Measurements from ENCODE around the gene APEH. TPM values are rescaled to one million over a fixed set of nuclear protein-coding genes. Genes with fewer than 3 reads are reported as not detected.

Gene APEH
- total and polyA plus RNA-seq, 2 of the 4 experiments (the other 2 are of a cell fraction): 89.2 to 142 TPM

DNA sequence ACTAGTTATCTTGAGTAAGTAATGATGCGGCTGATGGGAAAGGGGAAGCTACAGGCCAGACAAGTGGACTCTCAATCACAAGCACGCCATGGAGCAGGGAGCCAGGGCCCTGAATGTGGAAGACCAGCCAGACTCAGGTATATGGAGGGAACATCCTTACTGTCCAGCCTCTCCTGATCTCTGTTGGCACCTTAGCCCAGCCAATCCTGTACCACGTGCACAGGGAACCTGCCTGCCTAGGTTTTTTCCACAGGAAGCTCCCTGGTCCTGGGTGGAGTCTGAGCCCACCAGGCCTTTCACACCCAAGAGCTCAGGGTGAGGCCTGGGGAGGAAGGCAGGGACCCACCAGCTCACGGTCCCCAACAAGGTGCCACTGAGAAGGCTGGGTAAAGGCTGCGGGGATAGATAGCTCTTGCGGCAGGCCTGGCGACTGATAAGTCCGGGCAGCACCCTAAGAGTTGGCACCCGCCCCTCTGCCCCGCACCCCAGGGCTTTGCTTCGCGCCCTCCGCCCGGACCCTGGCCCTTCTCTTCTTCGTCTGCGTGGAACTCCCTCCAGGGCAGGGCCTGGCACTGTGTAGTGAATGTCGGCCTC, 933 bp upstream of the APEH start:
- H3K9me3 ChIP-seq (ENCODE audit: control insufficient read depth, insufficient read depth, low read length): no peaks in the 10 kb centered on the region
- WGBS, 2 experiments (ENCODE audit: extremely low coverage in 2 of 2, insufficient read length in 1 of 2): 15% methylated on average over 7 of the region's 17 CpGs; no CpG with 5 or more reads in 1 of the 2 experiments
- H2AFZ ChIP-seq (replicated peaks; ENCODE audit: low read length, poor library complexity): peak overlapping the region; percentile 99
- peak overlapping the region; percentile 96 to 97 for H4K8ac ChIP-seq (ENCODE audit: low read depth in 2 of 2, low read length in 2 of 2)
- ChIA-PET CTCF (interaction anchor here (0.8 kb wide), 1 partner anchor 134 kb away, joined by 7 read pairs; no protein-coding TSS in a partner anchor), POLR2A (ENCODE audit: unreplicated experiment) (no interaction called here)
- ATAC-seq (ENCODE audit: low read depth) (no peak), DNase-seq (no peak)
- H3K18ac ChIP-seq (ENCODE audit: low read depth, low read length): no peak overlapping the region; the same call in 1 of the 2 replicates
- H2BK5ac ChIP-seq (ENCODE audit: low read depth, low read length, poor library complexity, severe bottlenecking): peak overlapping the region; percentile 80
- H2BK20ac ChIP-seq (ENCODE audit: low read depth, low read length): no peak overlapping the region
- peaks cover 17% of the 10 kb centered on the region for H3K9me1 ChIP-seq (ENCODE audit: insufficient read depth, low read length)
- peaks cover 12% of the 10 kb centered on the region for H3K4me1 ChIP-seq (ENCODE audit: control insufficient read depth, insufficient read depth, low read length)
- H4K20me1 ChIP-seq (ENCODE audit: insufficient read depth, low read length): peaks cover 10% of the 10 kb centered on the region; the same call in 1 of the 2 replicates
- intact Hi-C loops (cut with micrococcal nuclease) (loop anchor here (5.0 kb wide), 1 partner anchor 261 kb away; the partner anchor contains the start of genes RHOA and TCTA), in situ Hi-C loops (cut with MboI; ENCODE audit: low sequenced_read_pairs) (no loop called here), dilution Hi-C loops (cut with HindIII; ENCODE audit: low sequenced_read_pairs, unreplicated experiment) (no loop called here)
- H3K56ac ChIP-seq (ENCODE audit: extremely low read depth, insufficient read depth, low read length): 0 out of 2 replicates have a peak overlapping the region, but pooled peaks have one; percentile 10
- peak overlapping the region; percentile 24 for H3K9ac ChIP-seq (ENCODE audit: low read depth, low read length)
- peak overlapping the region; percentile 90 for H3K27ac ChIP-seq (ENCODE audit: insufficient read depth, low read length)
- peak overlapping the region; percentile 76 for H3K4me2 ChIP-seq (ENCODE audit: low read depth, low read length)
- peak overlapping the region; percentile 47 for H4K5ac ChIP-seq (ENCODE audit: low read depth, low read length)
- H2BK15ac ChIP-seq (ENCODE audit: low read depth, low read length): peak overlapping the region; percentile 32; the same call in 1 of the 3 replicates
- H3K4me3 ChIP-seq (ENCODE audit: insufficient read depth, low read depth, low read length): peak overlapping the region; percentile 86
- H2AK9ac ChIP-seq (replicated peaks; ENCODE audit: low read depth, low read length, poor library complexity): peak overlapping the region; percentile 99
- no peak for TF ChIP-seq FOS (IDR thresholded peaks at IDR 0.05; ENCODE audit: low read depth, low read length)
- TF ChIP-seq, protein P1, sequence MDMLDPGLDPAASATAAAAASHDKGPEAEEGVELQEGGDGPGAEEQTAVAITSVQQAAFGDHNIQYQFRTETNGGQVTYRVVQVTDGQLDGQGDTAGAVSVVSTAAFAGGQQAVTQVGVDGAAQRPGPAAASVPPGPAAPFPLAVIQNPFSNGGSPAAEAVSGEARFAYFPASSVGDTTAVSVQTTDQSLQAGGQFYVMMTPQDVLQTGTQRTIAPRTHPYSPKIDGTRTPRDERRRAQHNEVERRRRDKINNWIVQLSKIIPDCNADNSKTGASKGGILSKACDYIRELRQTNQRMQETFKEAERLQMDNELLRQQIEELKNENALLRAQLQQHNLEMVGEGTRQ (IDR thresholded peaks at IDR 0.05; ENCODE audit: low read depth, low read length): 0 out of 2 replicates have a peak, but pooled peaks have one; percentile 3
- no peak for TF ChIP-seq CHD1 (IDR thresholded peaks at IDR 0.05; ENCODE audit: low read depth, low read length)
- BruUV-seq (replicated peaks): no TSS peak
- H2AK5ac ChIP-seq (ENCODE audit: low read depth, low read length): peak overlapping the region; percentile 98
- H3K79me1 ChIP-seq (ENCODE audit: low read depth in 1 of 2, low read length in 2 of 2): peaks cover 24 to 47% of the 10 kb centered on the region in 2 experiments
- H4K91ac ChIP-seq (ENCODE audit: insufficient read depth, low read depth, low read length): peak overlapping the region; percentile 73
- peaks cover 25% of the 10 kb centered on the region for H3K36me3 ChIP-seq (ENCODE audit: control insufficient read depth, insufficient read depth, low read length)
- H3K4ac ChIP-seq (ENCODE audit: low read depth, low read length): peak overlapping the region; percentile 88
- peak overlapping the region; percentile 75 for H3K23ac ChIP-seq (ENCODE audit: low read depth, low read length)
- H2BK120ac ChIP-seq (ENCODE audit: low read depth, low read length): peak overlapping the region; percentile 41; the same call in 1 of the 2 replicates
- no peaks in the 10 kb centered on the region for H3K27me3 ChIP-seq (ENCODE audit: control insufficient read depth, insufficient read depth, low read length)
- peak overlapping the region; percentile 92 for H3K14ac ChIP-seq (replicated peaks; ENCODE audit: low read depth, low read length)
